K562 (cell line): ENCODE measurements around the gene CSTPP1. TPM values are rescaled to one million over a fixed set of nuclear protein-coding genes. Genes with fewer than 3 reads are reported as not detected.

Source experiments
- ATAC-seq: fragments of 200-7000 bp; cut with Tn5 transposase; 3 replicates; pipeline ENCODE4 v1.9.1; 2020; ENCODE audit warnings: moderate library complexity
- BruUV-seq: library from RNA; stranded (reverse); fragments of 400-500 nt; replicated peaks from 2 replicates; lab custom pipeline; 2021; lab: Mats Ljungman, UMichigan
- CTCF ChIA-PET: fragments of 300-600 bp; formaldehyde crosslinking; extraction: SDS; loops from one replicate; lab custom pipeline; 2021; ENCODE audit warnings: low intra/inter-chr PET ratio; lab: Yijun Ruan, JAX
- POLR2A ChIA-PET: fragments of 300-600, 350-650 bp; sonication (Branson Sonifier 250); formaldehyde crosslinking; extraction: SDS; loops from one replicate; lab custom pipeline; 2021; ENCODE audit warnings: antibody characterized with exemption, inconsistent platforms; lab: Yijun Ruan, JAX
- DNase-seq, 4 experiments: peaks; one replicate each; pipeline versions ENCODE4 v3.0.0 to v3.0.0-alpha.2; 2011 to 2018; ENCODE audit warnings: low spot score in 3 of 4, mixed read lengths in 3 of 4; ENCODE audit errors: extremely low read depth in 1 of 4
- FAIRE-seq: peaks from 2 replicates; lab custom pipeline; 2011; peaks lifted over from hg19 to GRCh38; lab: Jason Lieb, UNC
- H2AFZ ChIP-seq: 2 replicates; pipeline ENCODE4 v1.6.0; 2011; ENCODE audit warnings: low read depth, low read length, control low read depth, inconsistent platforms
- H3K27ac ChIP-seq: fragments of 200-600 bp; 3 replicates; pipeline ENCODE4 v1.8.0; 2011; ENCODE audit warnings: low read depth, mild to moderate bottlenecking, control low read depth, inconsistent platforms, low read length, moderate library complexity, mixed read lengths; ENCODE audit errors: extremely low read depth
- H3K27me3 ChIP-seq, 2 experiments: fragments of 300-600 bp in 1 of 2; 2 replicates in 1 of 2; 3 replicates in 1 of 2; pipeline versions ENCODE4 v1.6.0 to v1.8.0; 2011; ENCODE audit warnings: inconsistent platforms in 2 of 2, low read length in 2 of 2, mild to moderate bottlenecking in 1 of 2, mixed read lengths in 1 of 2, moderate library complexity in 1 of 2; ENCODE audit not compliant: control insufficient read depth in 2 of 2, insufficient read depth in 2 of 2
- H3K36me3 ChIP-seq: fragments of 300-600 bp; 3 replicates; pipeline ENCODE4 v1.8.0; 2011; ENCODE audit warnings: mild to moderate bottlenecking, low read length, inconsistent platforms; ENCODE audit not compliant: control insufficient read depth, insufficient read depth
- H3K4me1 ChIP-seq, 2 experiments: fragments of 200-600 bp in 1 of 2; replicated peaks in 1 of 2; 2 replicates in 1 of 2; 3 replicates in 1 of 2; pipeline versions ENCODE4 v1.5.1 to v1.8.0; 2011; ENCODE audit warnings: inconsistent platforms in 2 of 2, low read length in 2 of 2, mild to moderate bottlenecking in 1 of 2, mixed read lengths in 1 of 2, moderate library complexity in 1 of 2; ENCODE audit not compliant: control insufficient read depth in 2 of 2, insufficient read depth in 2 of 2
- H3K4me2 ChIP-seq: 2 replicates; pipeline ENCODE4 v1.6.1; 2011; ENCODE audit warnings: low read length, control low read depth, inconsistent platforms, mixed read lengths; ENCODE audit not compliant: insufficient read depth
- H3K4me3 ChIP-seq: fragments of 200-600 bp; sonication (generic), shearing (Covaris generic); 2 replicates; pipeline ENCODE4 v1.5.1; 2016; ENCODE audit warnings: control low read depth, inconsistent platforms
- H3K79me2 ChIP-seq: fragments of 200-600 bp; 3 replicates; pipeline ENCODE4 v1.8.0; 2011; ENCODE audit warnings: low read length, inconsistent platforms; ENCODE audit not compliant: control insufficient read depth, insufficient read depth
- H3K9ac ChIP-seq, 2 experiments: 2 replicates each; pipeline versions ENCODE4 v1.6.0 to v1.6.1; 2011; ENCODE audit warnings: low read depth in 2 of 2, low read length in 2 of 2, control low read depth in 1 of 2, inconsistent platforms in 1 of 2, mild to moderate bottlenecking in 1 of 2, mixed read lengths in 1 of 2; ENCODE audit not compliant: insufficient read depth in 1 of 2
- H3K9me1 ChIP-seq: one replicate; pipeline ENCODE4 v1.6.0; 2011; ENCODE audit warnings: inconsistent platforms, mild to moderate bottlenecking, low read length, moderate library complexity; ENCODE audit not compliant: control insufficient read depth, insufficient read depth
- H3K9me3 ChIP-seq: replicated peaks from 2 replicates; pipeline ENCODE4 v1.5.1; 2011; ENCODE audit warnings: low read depth, low read length, inconsistent platforms; ENCODE audit not compliant: control insufficient read depth, insufficient read depth
- H4K20me1 ChIP-seq: replicated peaks from 2 replicates; pipeline ENCODE4 v1.6.1; 2011; ENCODE audit warnings: low read length, inconsistent platforms, mixed read lengths; ENCODE audit not compliant: control insufficient read depth, insufficient read depth
- NUFIP1 ChIP-seq: fragments of 450-650 bp; IDR thresholded peaks from 2 replicates; pipeline ENCODE4 v1.6.1; 2018; ENCODE audit not compliant: partially characterized antibody
- TAF7 ChIP-seq: fragments of 450-650 bp; IDR thresholded peaks from 2 replicates; pipeline ENCODE4 v1.6.1; 2016; ENCODE audit warnings: missing genetic modification characterization, missing compliant biosample characterization
- TEAD4 ChIP-seq, 2 experiments: sonication (generic) in 1 of 2; formaldehyde crosslinking in 1 of 2; IDR thresholded peaks; 2 replicates each; pipeline versions ENCODE4 v1.6.1 to v1.8.0; 2012 to 2022; ENCODE audit warnings: borderline replicate concordance in 1 of 2, inconsistent platforms in 1 of 2, low read length in 1 of 2, mild to moderate bottlenecking in 1 of 2, missing genetic modification reagents in 1 of 2
- ZC3H4 ChIP-seq: sonication (generic); formaldehyde crosslinking; IDR thresholded peaks from 2 replicates; pipeline ENCODE4 v1.9.0; 2021; ENCODE audit warnings: missing genetic modification reagents, borderline replicate concordance
- WGBS: fragments of 100-300 bp; shearing (Covaris generic); methylation state at CpG from one replicate; pipeline ENCODE4 v1.1.6; 2016; ENCODE audit warnings: low coverage, mixed read lengths; ENCODE audit not compliant: insufficient coverage; ENCODE audit errors: missing lambda C conversion rate; 5-methylcytosine and 5-hydroxymethylcytosine counted together
- in situ Hi-C: fragments of 300-500 bp; cut with MboI; formaldehyde crosslinking; loops from 4 replicates; pipeline ENCODE4 v1.15.0; 2018; ENCODE audit warnings: inconsistent platforms, mixed read lengths
- intact Hi-C: fragments of 100-400 bp; cut with micrococcal nuclease; formaldehyde crosslinking; loops from 2 replicates; pipeline ENCODE4 v1.14.2; 2022
- polyA plus RNA-seq, 8 experiments: library from polyadenylated mRNA; depleted of rRNA in 4 of 8; stranded (reverse) in 5 of 8; unstranded in 3 of 8; fragments of >200 nt; fragmentation: Nextera tagmentation in 2 of 8; fragmentation: Illumina TruSeq in 1 of 8; extraction: Ambion mirVana in 2 of 8; extraction: Trizol in 1 of 8; gene quantifications; 2 replicates each; pipeline versions ENCODE4 v1.2.1 to v1.2.3, GENCODE V29; 2011 to 2014; ENCODE audit warnings: inconsistent platforms in 1 of 8, missing spikeins in 1 of 8
- total RNA-seq, 7 experiments: library from RNA; depleted of rRNA in 6 of 7; stranded (reverse); fragments of >200 nt in 6 of 7; fragmentation: Illumina TruSeq in 2 of 7; extraction: Trizol in 2 of 7; gene quantifications; 2 replicates each; pipeline versions ENCODE4 v1.2.1 to v1.2.3, GENCODE V29; 2011 to 2021; ENCODE audit warnings: low replicate concordance in 1 of 7

Gene CSTPP1
- total and polyA plus RNA-seq, 9 of the 15 experiments (the other 6 are each of a cell fraction or from before 2014, with no cell fraction given), result 6.5 to 17.8 (median 9.2) TPM

GRCh38 chr11:47177846-47178245 lies 241.3 kb downstream of the CSTPP1 start:
- Histone ChIP-seq H3K9me1 (peaks cover 3% of the 10 kb centered on the region), H3K36me3 (peaks cover 37% of the 10 kb centered on the region), H3K9me3 (no peaks in the 10 kb centered on the region), H3K4me3 (no peak overlapping the region; the same call in 1 of the 2 replicates)
- in situ Hi-C loops, result loop anchor here (10.0 kb wide), 1 partner anchor 167 kb away; no protein-coding TSS in a partner anchor
- CTCF ChIA-PET, result interaction anchor here (0.7 to 1.9 kb wide), 2 partner anchors 24 to 177 kb away, joined by 3 to 10 read pairs; no protein-coding TSS in a partner anchor
- no peak for TF ChIP-seq NUFIP1
- peak; percentile 26; the same call in 1 of the 2 replicates for TF ChIP-seq ZC3H4 (CRISPR knock-in tag)
- 0 out of 2 replicates have a peak, but pooled peaks have one; percentile 21 for TF ChIP-seq TAF7 (tag)
- no peak for TF ChIP-seq TEAD4 (IDR thresholded peaks at IDR 0.05; ENCODE audit: low read length)
- TF ChIP-seq TEAD4 (CRISPR knock-in tag; IDR thresholded peaks at IDR 0.05; ENCODE audit: borderline replicate concordance), result 0 out of 2 replicates have a peak, but pooled peaks have one; percentile 29
- TF ChIP-seq, all 486 proteins: peak for 3
- 73% methylated on average over 6 of the region's 6 CpGs for WGBS
- Histone ChIP-seq H4K20me1 (peaks cover 6% of the 10 kb centered on the region; the same call in 1 of the 2 replicates), H3K4me2 (peak overlapping the region; percentile 90), H3K9ac (peak overlapping the region; percentile 87 to 96), H3K79me2 (peaks cover 37% of the 10 kb centered on the region), H3K27ac (peak overlapping the region; percentile 88), H2AFZ (peak overlapping the region; percentile 97), H3K4me1 (peaks cover 16 to 35% of the 10 kb centered on the region in 2 experiments), H3K27me3 (no peaks in the 10 kb centered on the region)
- BruUV-seq, result no TSS peak
- FAIRE-seq (no peak), DNase-seq (no peak), ATAC-seq (no peak)
- intact Hi-C loops, result loop anchor here (1.0 to 2.0 kb wide), 5 partner anchors 71 to 276 kb away; partner anchors contain the start of genes ACP2 and SLC39A13
- POLR2A ChIA-PET, result interaction anchor here (0.6 to 1.5 kb wide), 6 partner anchors 10 to 248 kb away, joined by 3 to 11 read pairs (median 4); partner anchors contain the start of gene ACP2
